GM19025 (cell line): Measurements from ENCODE around the gene JSRP1.

Source experiments
- ATAC-seq: cut with Tn5 transposase; IDR thresholded peaks from one replicate; pipeline ENCODE4 v1.9.1; 2021; ENCODE audit warnings: mild to moderate bottlenecking, low read depth, moderate library complexity; ENCODE audit not compliant: unreplicated experiment

Gene JSRP1

GRCh38 chr19:2247433-2248101 is 8.7 kb downstream of the JSRP1 start:
- no peak for ATAC-seq

GRCh38 chr19:2246801-2247361 is 9.3 kb downstream of the JSRP1 start:
- no peak for ATAC-seq

GRCh38 chr19:2246014-2246620 is 10.1 kb downstream of the JSRP1 start:
- ATAC-seq: no peak

- ATAC-seq: no peak
Measured at GRCh38 chr19:2245273-2245672, 10.9 kb downstream of the JSRP1 start.

GRCh38 chr19:2244486-2244885 is 11.7 kb downstream of the JSRP1 start:
- ATAC-seq: no peak

- no peak for ATAC-seq
Measured at GRCh38 chr19:2244125-2244411, 12.1 kb downstream of the JSRP1 start.

GRCh38 chr19:2243274-2244124 is 12.7 kb downstream of the JSRP1 start:
- no peak for ATAC-seq

GRCh38 chr19:2242816-2243215 is 13.4 kb downstream of the JSRP1 start:
- ATAC-seq: no peak

GRCh38 chr19:2242092-2242537 is 14.1 kb downstream of the JSRP1 start:
- no peak for ATAC-seq

- no peak for ATAC-seq
Measured at GRCh38 chr19:2240881-2241760, 15.1 kb downstream of the JSRP1 start.

GRCh38 chr19:2239771-2240770 is 16.1 kb downstream of the JSRP1 start:
- ATAC-seq: no peak

GRCh38 chr19:2239173-2239572 is 17.0 kb downstream of the JSRP1 start:
- no peak for ATAC-seq

- no peak for ATAC-seq
Measured at GRCh38 chr19:2237869-2238153, 18.4 kb downstream of the JSRP1 start.

GRCh38 chr19:2237051-2237868 is 19.0 kb downstream of the JSRP1 start:
- peak; percentile 20 for ATAC-seq

GRCh38 chr19:2236314-2237050 is 19.7 kb downstream of the JSRP1 start, which contains the start of the genes PLEKHJ1 and SF3A2:
Gene PLEKHJ1 (minus strand): TSS chr19:2236329. CDS start chr19:2236248, 81 bp downstream.
Gene SF3A2 (plus strand): TSS chr19:2236824. CDS start chr19:2243419, 6,595 bp downstream.
- peak; percentile 70 for ATAC-seq

- ATAC-seq: no peak
Measured at GRCh38 chr19:2236064-2236313, 20.2 kb downstream of the JSRP1 start.

- ATAC-seq: no peak
Measured at GRCh38 chr19:2235381-2236063, 20.7 kb downstream of the JSRP1 start.
